ENCODE measurements around the gene MACF1. TPM values are rescaled to one million over a fixed set of nuclear protein-coding genes. Genes with fewer than 3 reads are reported as not detected.
"Not testable (repeated sequence)": the region's sequence is repeated elsewhere in the genome, so short reads cannot be mapped to it uniquely, and the experiment has no call there.

Gene MACF1
- total RNA-seq, 1 donor from 2014 or later: 386 TPM

- peaks cover 4% of the 10 kb centered on the region for H3K4me1 Mint-ChIP-seq (ENCODE audit: low read depth)
- peaks cover 19% of the 10 kb centered on the region for H3K36me3 Mint-ChIP-seq (ENCODE audit: low read depth)
- peak; percentile 48 for DNase-seq (ENCODE audit: low spot score)
- H3K4me3 Mint-ChIP-seq (ENCODE audit: unreplicated experiment): no peak overlapping the region
- TF ChIP-seq CTCF (IDR thresholded peaks at IDR 0.05): no peak
- H3K27me3 Mint-ChIP-seq (ENCODE audit: low read depth): peaks cover 3% of the 10 kb centered on the region
- H3K27ac Mint-ChIP-seq (ENCODE audit: unreplicated experiment): peak overlapping the region; percentile 15
- H3K9me3 Mint-ChIP-seq (ENCODE audit: low read depth): no peaks in the 10 kb centered on the region
Measured at GRCh38 chr1:39489567-39490239, 285.2 kb downstream of the MACF1 start.

GRCh38 chr1:39490596-39491145, 286.2 kb downstream of the MACF1 start:
- Mint-ChIP-seq H3K4me3 (ENCODE audit: unreplicated experiment) (peak overlapping the region; percentile 59), H3K27me3 (ENCODE audit: low read depth) (peaks cover 3% of the 10 kb centered on the region), H3K27ac (ENCODE audit: unreplicated experiment) (no peak overlapping the region), H3K4me1 (ENCODE audit: low read depth) (peaks cover 4% of the 10 kb centered on the region), H3K9me3 (ENCODE audit: low read depth) (no peaks in the 10 kb centered on the region), H3K36me3 (ENCODE audit: low read depth) (peaks cover 11% of the 10 kb centered on the region)
- TF ChIP-seq CTCF (IDR thresholded peaks at IDR 0.05): no peak
- DNase-seq (ENCODE audit: low spot score): peak; percentile 85

- H3K36me3 Mint-ChIP-seq (ENCODE audit: low read depth): peaks cover 9% of the 10 kb centered on the region
- peaks cover 3% of the 10 kb centered on the region for H3K27me3 Mint-ChIP-seq (ENCODE audit: low read depth)
- H3K4me1 Mint-ChIP-seq (ENCODE audit: low read depth): peaks cover 4% of the 10 kb centered on the region
- no peak within 1 kb of the TSS for H3K27ac Mint-ChIP-seq (ENCODE audit: unreplicated experiment)
- peak; percentile 89 for DNase-seq (ENCODE audit: low spot score)
- peak within 1 kb of the TSS; percentile 59 for H3K4me3 Mint-ChIP-seq (ENCODE audit: unreplicated experiment)
- H3K9me3 Mint-ChIP-seq (ENCODE audit: low read depth): no peaks in the 10 kb centered on the region
- peak; percentile 24 for TF ChIP-seq CTCF (IDR thresholded peaks at IDR 0.05)
Measured at GRCh38 chr1:39491146-39491921, 286.8 kb downstream of the MACF1 start, which contains the start of gene BMP8A. BMP8A (plus strand) TSS chr1:39491636; CDS start chr1:39491992, 356 bp downstream.

- H3K27me3 Mint-ChIP-seq (ENCODE audit: low read depth); H3K27ac Mint-ChIP-seq (ENCODE audit: unreplicated experiment); H3K36me3 Mint-ChIP-seq (ENCODE audit: low read depth); H3K9me3 Mint-ChIP-seq (ENCODE audit: low read depth); H3K4me1 Mint-ChIP-seq (ENCODE audit: low read depth): not testable (repeated sequence)
- peak overlapping the region; percentile 33 for H3K4me3 Mint-ChIP-seq (ENCODE audit: unreplicated experiment)
- DNase-seq (ENCODE audit: low spot score): peak; percentile 72
Measured at GRCh38 chr1:39492118-39493042, 287.9 kb downstream of the MACF1 start.

- not testable (repeated sequence) for H3K4me1 Mint-ChIP-seq (ENCODE audit: low read depth); H3K36me3 Mint-ChIP-seq (ENCODE audit: low read depth); H3K27me3 Mint-ChIP-seq (ENCODE audit: low read depth); H3K4me3 Mint-ChIP-seq (ENCODE audit: unreplicated experiment); H3K27ac Mint-ChIP-seq (ENCODE audit: unreplicated experiment); H3K9me3 Mint-ChIP-seq (ENCODE audit: low read depth)
- peak; percentile 58 for DNase-seq (ENCODE audit: low spot score)
Measured at GRCh38 chr1:39493043-39493810, 288.7 kb downstream of the MACF1 start.

Data from chondrocyte (in vitro differentiated cells).